ENCODE data around the gene LIPC. TPM values are rescaled to one million over a fixed set of nuclear protein-coding genes. Genes with fewer than 3 reads are reported as not detected.

LIPC gene
- total RNA-seq, 3 donors from 2014 or later (not counting 1 experiment from before 2014, with no cell fraction given): 5.3 to 7.1 (median 5.3) TPM

DNA sequence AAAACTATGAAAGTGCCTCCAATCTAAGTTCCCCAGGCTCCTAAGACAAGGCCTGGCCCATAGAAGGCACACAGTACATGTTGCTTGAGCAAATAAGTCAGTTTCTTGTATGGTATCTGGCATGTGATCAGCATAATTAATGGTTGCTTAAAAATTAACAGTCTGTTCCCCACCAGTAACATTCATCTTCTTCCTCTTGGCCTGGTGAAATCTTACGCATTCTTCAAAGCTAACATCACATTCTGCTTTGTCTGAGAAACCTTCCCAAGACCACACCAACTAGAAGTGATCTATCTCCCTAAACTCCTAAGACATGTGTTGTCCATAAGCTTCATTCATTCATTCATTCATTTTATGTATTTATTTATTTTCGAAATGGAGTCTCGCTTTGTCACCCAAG is 48.1 kb downstream of the LIPC start:
- Histone ChIP-seq H3K27me3 (ENCODE audit: control insufficient read depth, insufficient read depth, low read length) (no peaks in the 10 kb centered on the region), H3K9me3 (ENCODE audit: control insufficient read depth, insufficient read depth, low read length) (no peaks in the 10 kb centered on the region), H3K4me1 (ENCODE audit: control insufficient read depth, insufficient read depth, low read length) (peaks cover 45% of the 10 kb centered on the region), H3K36me3 (ENCODE audit: control insufficient read depth, insufficient read depth, low read length) (no peaks in the 10 kb centered on the region), H3K4me3 (ENCODE audit: low read length) (no peak overlapping the region), H3K27ac (ENCODE audit: low read length) (no peak overlapping the region)
- Mint-ChIP-seq H3K27ac (no peak overlapping the region), H3K36me3 (no peaks in the 10 kb centered on the region), H3K4me1 (peaks cover 56 to 65% of the 10 kb centered on the region in 2 donors), H3K4me3 (no peak overlapping the region), H3K27me3 (ENCODE audit: low read depth in 2 of 2) (no peaks in the 10 kb centered on the region), H3K9me3 (no peaks in the 10 kb centered on the region)
- 97% methylated on average over 3 of the region's 3 CpGs for WGBS (ENCODE audit: insufficient coverage)
- ATAC-seq: no peak
- intact Hi-C loops (cut with micrococcal nuclease): loop anchor here (10.0 kb wide), 2 partner anchors 75 to 275 kb away; no protein-coding TSS in a partner anchor
- TF ChIP-seq, protein P1, sequence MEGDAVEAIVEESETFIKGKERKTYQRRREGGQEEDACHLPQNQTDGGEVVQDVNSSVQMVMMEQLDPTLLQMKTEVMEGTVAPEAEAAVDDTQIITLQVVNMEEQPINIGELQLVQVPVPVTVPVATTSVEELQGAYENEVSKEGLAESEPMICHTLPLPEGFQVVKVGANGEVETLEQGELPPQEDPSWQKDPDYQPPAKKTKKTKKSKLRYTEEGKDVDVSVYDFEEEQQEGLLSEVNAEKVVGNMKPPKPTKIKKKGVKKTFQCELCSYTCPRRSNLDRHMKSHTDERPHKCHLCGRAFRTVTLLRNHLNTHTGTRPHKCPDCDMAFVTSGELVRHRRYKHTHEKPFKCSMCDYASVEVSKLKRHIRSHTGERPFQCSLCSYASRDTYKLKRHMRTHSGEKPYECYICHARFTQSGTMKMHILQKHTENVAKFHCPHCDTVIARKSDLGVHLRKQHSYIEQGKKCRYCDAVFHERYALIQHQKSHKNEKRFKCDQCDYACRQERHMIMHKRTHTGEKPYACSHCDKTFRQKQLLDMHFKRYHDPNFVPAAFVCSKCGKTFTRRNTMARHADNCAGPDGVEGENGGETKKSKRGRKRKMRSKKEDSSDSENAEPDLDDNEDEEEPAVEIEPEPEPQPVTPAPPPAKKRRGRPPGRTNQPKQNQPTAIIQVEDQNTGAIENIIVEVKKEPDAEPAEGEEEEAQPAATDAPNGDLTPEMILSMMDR (IDR thresholded peaks at IDR 0.05): no peak
- DNase-seq: no peak

DNA sequence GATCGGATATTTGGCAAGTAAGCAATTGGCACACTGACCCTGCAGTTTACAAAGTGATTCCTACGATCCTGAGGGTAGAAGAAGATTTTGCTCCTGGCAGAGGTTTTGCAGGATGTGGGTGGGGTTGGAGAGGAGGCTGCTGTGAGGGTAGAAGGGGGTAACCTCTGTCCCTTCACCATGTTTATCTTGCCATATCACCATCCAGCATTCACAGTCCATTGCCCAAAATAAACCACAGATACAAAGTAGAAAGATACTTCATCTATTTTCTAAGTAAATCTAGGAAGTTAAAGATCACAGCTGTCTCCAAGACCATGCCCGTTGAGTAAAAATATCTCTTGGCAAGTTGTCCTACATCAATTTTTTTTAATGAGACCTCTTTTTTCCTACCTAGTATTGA is 51.6 kb downstream of the LIPC start:
- TF ChIP-seq, protein P1 (IDR thresholded peaks at IDR 0.05): no peak
- ATAC-seq (no peak), DNase-seq (no peak)
- intact Hi-C loops (cut with micrococcal nuclease): no loop called here
- Histone ChIP-seq H3K36me3 (ENCODE audit: control insufficient read depth, insufficient read depth, low read length) (no peaks in the 10 kb centered on the region), H3K4me3 (ENCODE audit: low read length) (no peak overlapping the region), H3K27me3 (ENCODE audit: control insufficient read depth, insufficient read depth, low read length) (no peaks in the 10 kb centered on the region), H3K4me1 (ENCODE audit: control insufficient read depth, insufficient read depth, low read length) (peaks cover 47% of the 10 kb centered on the region), H3K9me3 (ENCODE audit: control insufficient read depth, insufficient read depth, low read length) (no peaks in the 10 kb centered on the region), H3K27ac (ENCODE audit: low read length) (no peak overlapping the region)
- no peaks in the 10 kb centered on the region for H3K36me3 Mint-ChIP-seq
- H3K4me1 Mint-ChIP-seq: peaks cover 57 to 67% of the 10 kb centered on the region in 2 donors
- no peaks in the 10 kb centered on the region for H3K27me3 Mint-ChIP-seq (ENCODE audit: low read depth in 2 of 2)
- peak overlapping the region; percentile 43 for H3K4me3 Mint-ChIP-seq
- no peaks in the 10 kb centered on the region for H3K9me3 Mint-ChIP-seq
- peak overlapping the region; percentile 83 to 87 for H3K27ac Mint-ChIP-seq
- WGBS (ENCODE audit: insufficient coverage): 80% methylated on average over 2 of the region's 3 CpGs

DNA sequence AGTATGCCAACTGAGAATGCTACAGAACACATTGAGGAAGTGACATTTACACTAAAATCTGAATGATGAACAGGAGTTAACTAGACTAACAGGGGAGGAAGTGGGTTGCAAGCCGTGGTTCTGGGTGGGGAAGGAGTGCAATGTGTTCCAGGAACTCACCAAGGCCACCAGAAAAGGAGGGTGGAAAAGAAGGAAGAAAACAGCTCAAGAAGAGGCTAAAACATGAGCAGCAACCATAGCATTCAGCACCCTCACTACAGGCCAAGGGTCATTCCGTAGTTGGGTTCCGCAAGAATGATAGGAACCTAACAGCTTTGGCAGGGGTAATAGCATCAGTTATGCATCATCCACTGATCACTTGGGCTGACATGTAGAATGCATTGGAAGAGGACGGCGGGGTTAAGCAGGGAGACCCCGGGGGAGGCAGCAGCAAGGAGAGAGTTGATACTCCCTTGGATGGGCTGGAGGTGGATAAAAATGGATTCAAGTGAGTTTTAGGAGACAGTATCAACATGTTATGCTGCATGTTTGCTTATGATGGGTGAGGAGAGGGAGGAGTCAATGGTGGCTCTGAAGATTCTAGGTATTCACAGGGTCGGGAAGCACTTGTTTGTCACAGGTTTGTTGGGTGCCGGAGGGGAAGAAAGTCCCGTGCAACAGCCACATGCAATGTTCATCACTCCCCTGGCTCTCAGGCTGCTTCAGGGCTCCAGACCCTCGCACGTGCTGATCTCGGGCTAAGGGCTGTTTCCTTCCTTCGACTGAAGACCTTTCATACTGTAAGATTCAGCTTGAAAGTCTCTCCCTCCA is 53.2 kb downstream of the LIPC start:
- H3K9me3 Mint-ChIP-seq: no peaks in the 10 kb centered on the region
- H3K4me1 Mint-ChIP-seq: peaks cover 55 to 60% of the 10 kb centered on the region in 2 donors
- DNase-seq: peak; percentile 36 to 51
- H3K27ac Mint-ChIP-seq: peak overlapping the region; percentile 83 to 87
- intact Hi-C loops (cut with micrococcal nuclease): loop anchor here (1.0 kb wide), 1 partner anchor 12 kb away; no protein-coding TSS in a partner anchor
- TF ChIP-seq, protein P1 (IDR thresholded peaks at IDR 0.05): no peak
- H3K36me3 Mint-ChIP-seq: no peaks in the 10 kb centered on the region
- Histone ChIP-seq H3K4me1 (ENCODE audit: control insufficient read depth, insufficient read depth, low read length) (peaks cover 49% of the 10 kb centered on the region), H3K27me3 (ENCODE audit: control insufficient read depth, insufficient read depth, low read length) (no peaks in the 10 kb centered on the region), H3K36me3 (ENCODE audit: control insufficient read depth, insufficient read depth, low read length) (no peaks in the 10 kb centered on the region), H3K27ac (ENCODE audit: low read length) (peak overlapping the region; percentile 78), H3K4me3 (ENCODE audit: low read length) (no peak overlapping the region), H3K9me3 (ENCODE audit: control insufficient read depth, insufficient read depth, low read length) (no peaks in the 10 kb centered on the region)
- peak; percentile 74 to 81 (median 74) for ATAC-seq
- peak overlapping the region; percentile 69 for H3K4me3 Mint-ChIP-seq
- no peaks in the 10 kb centered on the region for H3K27me3 Mint-ChIP-seq (ENCODE audit: low read depth in 2 of 2)
- 43% methylated on average over 13 of the region's 13 CpGs for WGBS (ENCODE audit: insufficient coverage)
